GM12892 (cell line): ENCODE measurements around the gene TNC.

Experiments
- POLR2A ChIP-seq: IDR thresholded peaks from 2 replicates; pipeline ENCODE4 v1.6.1; 2011; ENCODE audit warnings: low read depth, low read length, control low read depth
- POLR2AphosphoS5 ChIP-seq: IDR thresholded peaks from 2 replicates; pipeline ENCODE4 v1.6.1; 2011; ENCODE audit warnings: low read depth, low read length, control low read depth
- TAF1 ChIP-seq: IDR thresholded peaks from 2 replicates; pipeline ENCODE4 v1.6.1; 2011; ENCODE audit warnings: low read depth, mild to moderate bottlenecking, control low read depth, low read length, borderline replicate concordance

- TF ChIP-seq POLR2A: no peak
- TF ChIP-seq POLR2AphosphoS5: no peak
- no peak for TF ChIP-seq TAF1
Observed at GRCh38 chr9:115038178-115038577, 79.8 kb downstream of the TNC start.
